Neuronal stem cell (in vitro differentiated cells): ENCODE results near the gene MESD.
"Not testable (repeated sequence)": the region's sequence is repeated elsewhere in the genome, so short reads cannot be mapped to it uniquely, and the experiment has no call there.

Experiments used
- DNase-seq: peaks from one replicate; pipeline ENCODE4 v3.0.0-alpha.2; 2013; ENCODE audit warnings: low spot score
- H2AFZ ChIP-seq: one replicate; pipeline ENCODE4 v1.6.1; 2013; ENCODE audit warnings: mild to moderate bottlenecking, low read length, inconsistent platforms
- H2AK5ac ChIP-seq: 2 replicates; pipeline ENCODE4 v1.6.1; 2013; ENCODE audit warnings: low read depth, mild to moderate bottlenecking, inconsistent platforms, low read length, moderate library complexity, mixed read lengths
- H2BK120ac ChIP-seq: 2 replicates; pipeline ENCODE4 v1.6.1; 2013; ENCODE audit warnings: low read depth, mild to moderate bottlenecking, inconsistent platforms, low read length, moderate library complexity, mixed read lengths
- H2BK12ac ChIP-seq: one replicate; pipeline ENCODE4 v1.6.1; 2013; ENCODE audit warnings: low read length, inconsistent platforms
- H2BK15ac ChIP-seq: 2 replicates; pipeline ENCODE4 v1.6.1; 2013; ENCODE audit warnings: mild to moderate bottlenecking, low read length, inconsistent platforms, mixed read lengths
- H2BK5ac ChIP-seq: one replicate; pipeline ENCODE4 v1.6.1; 2013; ENCODE audit warnings: inconsistent platforms, mild to moderate bottlenecking, low read length, moderate library complexity
- H3K14ac ChIP-seq: one replicate; pipeline ENCODE4 v1.6.1; 2013; ENCODE audit warnings: low read length, inconsistent platforms
- H3K18ac ChIP-seq: 2 replicates; pipeline ENCODE4 v1.6.1; 2013; ENCODE audit warnings: low read length, inconsistent platforms
- H3K23ac ChIP-seq: 2 replicates; pipeline ENCODE4 v1.6.1; 2013; ENCODE audit warnings: low read depth, mild to moderate bottlenecking, mixed read lengths, low read length, inconsistent platforms; ENCODE audit not compliant: poor library complexity
- H3K27ac ChIP-seq: replicated peaks from 3 replicates; pipeline ENCODE4 v1.5.1; 2013; ENCODE audit warnings: low read length, inconsistent platforms
- H3K27me3 ChIP-seq, 3 experiments: 2 replicates each; pipeline ENCODE4 v1.6.1; 2013; ENCODE audit warnings: low read length in 3 of 3, mild to moderate bottlenecking in 2 of 3, inconsistent platforms in 1 of 3, low read depth in 1 of 3, mixed read lengths in 1 of 3, moderate library complexity in 1 of 3; ENCODE audit not compliant: control insufficient read depth in 3 of 3, insufficient read depth in 3 of 3
- H3K36me3 ChIP-seq, 2 donors: replicated peaks in 1 of 2; 2 replicates each; pipeline ENCODE4 v1.6.1; 2013; ENCODE audit warnings: low read length in 2 of 2; ENCODE audit not compliant: control insufficient read depth in 2 of 2, insufficient read depth in 2 of 2
- H3K4ac ChIP-seq: 2 replicates; pipeline ENCODE4 v1.6.1; 2013; ENCODE audit warnings: inconsistent platforms, mild to moderate bottlenecking, low read length, moderate library complexity
- H3K4me1 ChIP-seq, 2 donors: 1 replicate in 1 of 2; 2 replicates in 1 of 2; pipeline ENCODE4 v1.6.1; 2013; ENCODE audit warnings: low read length in 2 of 2, low read depth in 1 of 2; ENCODE audit not compliant: control insufficient read depth in 2 of 2, insufficient read depth in 1 of 2
- H3K4me2 ChIP-seq: one replicate; pipeline ENCODE4 v1.6.1; 2013; ENCODE audit warnings: mild to moderate bottlenecking, low read length, inconsistent platforms; ENCODE audit not compliant: insufficient read depth, poor library complexity, severe bottlenecking
- H3K4me3 ChIP-seq, 2 donors: 2 replicates each; pipeline ENCODE4 v1.5.1; 2013; ENCODE audit warnings: low read length in 2 of 2, mild to moderate bottlenecking in 2 of 2, inconsistent platforms in 1 of 2, moderate library complexity in 1 of 2
- H3K79me1 ChIP-seq: one replicate; pipeline ENCODE4 v1.6.1; 2013; ENCODE audit warnings: low read depth, mild to moderate bottlenecking, inconsistent platforms, low read length, moderate library complexity
- H3K9ac ChIP-seq: one replicate; pipeline ENCODE4 v1.6.1; 2013; ENCODE audit warnings: mild to moderate bottlenecking, low read depth, low read length, inconsistent platforms; ENCODE audit not compliant: poor library complexity
- H3K9me3 ChIP-seq, 2 donors: replicated peaks in 1 of 2; 2 replicates each; pipeline versions ENCODE3 to v1.6.1; 2013; ENCODE audit warnings: low read length in 2 of 2, mild to moderate bottlenecking in 2 of 2, inconsistent platforms in 1 of 2, low read depth in 1 of 2, mixed read lengths in 1 of 2, moderate library complexity in 1 of 2; ENCODE audit not compliant: control insufficient read depth in 2 of 2, insufficient read depth in 1 of 2
- H4K8ac ChIP-seq: one replicate; pipeline ENCODE4 v1.6.1; 2013; ENCODE audit warnings: low read depth, mild to moderate bottlenecking, inconsistent platforms, low read length, moderate library complexity
- H4K91ac ChIP-seq: one replicate; pipeline ENCODE4 v1.6.1; 2013; ENCODE audit warnings: low read length, low read depth, mild to moderate bottlenecking, inconsistent platforms; ENCODE audit not compliant: poor library complexity
- WGBS, 2 donors: extraction: QIAGEN DNeasy Blood & Tissue Kit; methylation state at CpG; one replicate each; pipeline ENCODE4 v1.1.7; 2013; ENCODE audit warnings: missing lambda C conversion rate in 2 of 2, mixed read lengths in 1 of 2; ENCODE audit not compliant: insufficient read length in 2 of 2, insufficient replicate concordance in 1 of 2; ENCODE audit errors: extremely low coverage in 2 of 2; 5-methylcytosine and 5-hydroxymethylcytosine counted together

Gene MESD

DNA sequence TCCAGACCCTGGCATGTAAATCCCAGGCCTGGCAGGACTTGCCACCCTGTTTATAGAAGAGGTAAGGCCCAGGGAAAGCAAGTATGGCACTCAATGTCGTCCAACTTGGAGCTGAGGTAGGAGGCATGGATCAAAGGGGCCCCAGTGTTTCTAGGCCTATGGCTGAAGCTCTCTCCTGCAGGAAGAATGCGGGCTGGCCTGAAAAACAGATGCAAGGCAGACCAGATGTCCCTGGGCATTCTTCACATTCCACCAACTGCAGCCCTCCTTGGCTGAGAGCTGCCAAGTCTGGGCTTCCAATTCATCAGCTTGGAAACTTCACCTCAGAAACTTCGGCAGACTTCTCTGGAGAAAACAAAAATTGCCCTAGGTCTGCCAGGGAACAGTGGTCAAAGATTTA is 22.2 kb downstream of the MESD start:
- Histone ChIP-seq H3K79me1 (no peaks in the 10 kb centered on the region), H3K23ac (no peak overlapping the region), H4K91ac (no peak overlapping the region), H3K14ac (no peak overlapping the region), H3K4me3 (no peak overlapping the region), H3K18ac (no peak overlapping the region), H3K4me1 (peaks cover 0 to 8% of the 10 kb centered on the region in 2 donors), H2AFZ (no peak overlapping the region), H2BK5ac (no peak overlapping the region), H3K9ac (no peak overlapping the region), H2BK120ac (no peak overlapping the region), H2AK5ac (no peak overlapping the region), H3K27ac (no peak overlapping the region), H3K27me3 (no peaks in the 10 kb centered on the region), H4K8ac (no peak overlapping the region), H3K9me3 (no peaks in the 10 kb centered on the region), H3K36me3 (peaks cover 0 to 20% of the 10 kb centered on the region in 2 donors), H3K4ac (no peak overlapping the region), H2BK12ac (no peak overlapping the region), H2BK15ac (no peak overlapping the region), H3K4me2 (no peak overlapping the region)
- no CpG with 5 or more reads among the region's 3 CpGs for WGBS, 2 donors
- DNase-seq, result peak; percentile 33

DNA sequence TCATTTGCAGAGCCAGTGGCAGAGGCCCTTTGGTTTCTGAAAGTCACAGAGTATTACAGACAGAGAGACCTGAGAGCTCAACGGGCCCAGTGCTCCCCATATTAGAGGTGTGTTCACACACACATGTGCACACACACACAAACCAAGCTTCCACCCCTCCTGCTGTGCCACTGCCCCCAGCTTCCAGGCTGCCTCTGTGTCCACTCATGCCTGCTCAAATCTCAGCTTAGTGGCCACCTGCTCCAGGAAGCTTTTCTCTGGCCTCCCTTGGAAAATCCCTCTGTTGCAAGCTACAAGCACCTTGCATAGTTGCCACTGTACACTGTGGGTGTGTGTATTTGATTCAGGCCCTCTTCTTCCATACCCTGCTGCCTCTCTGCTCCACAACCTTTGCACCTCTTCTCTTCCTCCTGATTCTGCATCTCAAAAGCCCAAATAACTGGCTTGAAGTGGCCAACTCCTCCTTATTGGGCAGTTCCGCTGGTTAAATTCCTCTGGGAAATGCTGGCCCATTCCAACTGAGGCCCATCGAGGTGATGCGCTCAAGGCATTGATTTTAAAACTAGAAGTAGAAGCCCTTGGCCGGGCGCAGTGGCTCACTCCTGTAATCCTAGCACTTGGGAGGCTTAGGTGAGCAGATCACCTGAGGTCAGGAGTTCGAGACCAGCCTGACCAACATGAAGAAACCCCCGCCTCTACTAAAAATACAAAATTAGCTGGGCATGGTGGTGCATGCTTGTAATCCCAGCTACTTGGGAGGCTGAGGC is 23.0 kb downstream of the MESD start:
- H3K27ac ChIP-seq, result peak overlapping the region; percentile 42
- H3K18ac ChIP-seq, result peak overlapping the region; percentile 35
- no peak overlapping the region for H2BK12ac ChIP-seq
- H3K14ac ChIP-seq, result no peak overlapping the region
- H3K4me2 ChIP-seq, result no peak overlapping the region
- no peaks in the 10 kb centered on the region for H3K27me3 ChIP-seq
- H2BK5ac ChIP-seq, result no peak overlapping the region
- no peaks in the 10 kb centered on the region for H3K9me3 ChIP-seq
- H2BK15ac ChIP-seq, result no peak overlapping the region
- H3K4me1 ChIP-seq, result peaks cover 0 to 8% of the 10 kb centered on the region in 2 donors
- H3K36me3 ChIP-seq, result peaks cover 0 to 20% of the 10 kb centered on the region in 2 donors
- no peaks in the 10 kb centered on the region for H3K79me1 ChIP-seq
- no peak overlapping the region for H3K23ac ChIP-seq
- H2BK120ac ChIP-seq, result no peak overlapping the region
- H3K9ac ChIP-seq, result no peak overlapping the region
- H2AFZ ChIP-seq, result no peak overlapping the region
- no peak overlapping the region for H4K8ac ChIP-seq
- no CpG with 5 or more reads among the region's 8 CpGs for WGBS, 2 donors
- H4K91ac ChIP-seq, result no peak overlapping the region
- no peak overlapping the region for H3K4ac ChIP-seq
- no peak overlapping the region for H2AK5ac ChIP-seq
- no peak overlapping the region for H3K4me3 ChIP-seq
- no peak for DNase-seq

DNA sequence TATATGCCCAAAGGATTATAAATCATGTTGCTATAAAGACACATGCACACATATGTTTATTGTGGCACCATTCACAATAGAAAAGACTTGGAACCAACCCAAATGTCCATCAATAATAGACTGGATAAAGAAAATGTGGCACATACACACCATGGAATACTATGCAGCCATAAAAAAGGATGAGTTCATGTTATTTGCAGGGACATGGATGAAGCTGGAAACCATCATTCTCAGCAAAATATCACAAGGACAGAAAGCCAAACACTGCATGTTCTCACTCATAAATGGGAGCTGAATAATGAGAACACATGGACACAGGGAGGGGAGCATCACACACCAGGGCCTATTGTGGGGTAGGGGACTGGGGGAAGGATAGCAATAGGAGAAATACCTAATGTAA is 24.2 kb downstream of the MESD start:
- H2BK5ac ChIP-seq, H2BK120ac ChIP-seq, H3K14ac ChIP-seq, DNase-seq, H3K79me1 ChIP-seq, H2BK12ac ChIP-seq, H2AFZ ChIP-seq, H3K4me2 ChIP-seq, H4K8ac ChIP-seq, H3K4me3 ChIP-seq, H4K91ac ChIP-seq, H3K9me3 ChIP-seq, H3K27me3 ChIP-seq, H3K23ac ChIP-seq, H3K4me1 ChIP-seq, H3K9ac ChIP-seq, H2BK15ac ChIP-seq, H2AK5ac ChIP-seq, H3K27ac ChIP-seq, H3K18ac ChIP-seq, H3K4ac ChIP-seq: not testable (repeated sequence)
- H3K36me3 ChIP-seq, result peaks cover 0 to 20% of the 10 kb centered on the region in 2 donors

DNA sequence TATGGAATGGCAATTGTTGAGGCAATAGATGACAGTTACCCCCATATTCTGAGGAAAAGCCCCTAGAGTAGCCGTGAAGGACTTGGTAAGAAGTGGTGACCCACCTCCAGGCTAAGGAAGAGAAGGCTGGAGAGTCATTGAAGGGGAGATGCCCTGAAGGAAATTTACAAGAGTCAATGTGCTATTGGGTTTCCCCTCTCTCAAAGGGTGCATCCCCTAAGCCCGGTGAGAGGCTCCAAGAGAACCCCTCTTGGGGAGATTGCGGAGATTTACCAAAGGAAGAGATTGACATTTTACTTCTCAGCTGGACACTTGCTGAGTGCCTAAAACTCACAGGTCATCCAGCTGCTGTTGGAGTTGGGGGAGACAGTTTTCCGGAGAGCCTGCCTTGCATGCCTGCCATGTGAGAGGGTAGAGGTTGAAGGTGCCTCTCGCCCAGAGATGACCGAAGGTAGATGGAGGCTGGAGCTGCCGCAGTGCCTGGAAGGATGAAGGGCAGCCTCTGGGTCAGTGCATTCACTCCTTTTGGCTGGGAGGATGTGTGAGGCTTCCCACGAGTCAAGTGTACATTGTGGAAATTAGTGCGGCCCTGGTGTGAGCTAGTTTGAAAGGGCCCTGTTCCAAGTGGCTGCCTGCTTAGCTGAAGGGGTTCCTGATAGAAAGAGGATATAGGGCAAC is 30.7 kb downstream of the MESD start:
- WGBS, 2 donors, result no CpG with 5 or more reads among the region's 9 CpGs
- no peak overlapping the region for H4K91ac ChIP-seq
- no peak overlapping the region for H3K14ac ChIP-seq
- H3K79me1 ChIP-seq, result peaks cover 4% of the 10 kb centered on the region
- no peak overlapping the region for H4K8ac ChIP-seq
- H2AFZ ChIP-seq, result no peak overlapping the region
- H3K23ac ChIP-seq, result no peak overlapping the region
- no peaks in the 10 kb centered on the region for H3K27me3 ChIP-seq
- H2AK5ac ChIP-seq, result no peak overlapping the region
- no peak overlapping the region for H3K27ac ChIP-seq
- no peak overlapping the region for H2BK5ac ChIP-seq
- H3K9ac ChIP-seq, result no peak overlapping the region
- H3K9me3 ChIP-seq, result peaks cover 0 to 3% of the 10 kb centered on the region in 2 donors
- no peak overlapping the region for H3K4me3 ChIP-seq
- no peak for DNase-seq
- H2BK12ac ChIP-seq, result no peak overlapping the region
- no peak overlapping the region for H3K4ac ChIP-seq
- H2BK120ac ChIP-seq, result no peak overlapping the region
- no peak overlapping the region for H3K4me2 ChIP-seq
- H3K4me1 ChIP-seq, result peaks cover 9 to 11% of the 10 kb centered on the region in 2 donors
- no peak overlapping the region for H3K18ac ChIP-seq
- no peak overlapping the region for H2BK15ac ChIP-seq
- peaks cover 0 to 9% of the 10 kb centered on the region in 2 donors for H3K36me3 ChIP-seq
